PC-9 (cell line): Measurements from ENCODE around the gene OCA2.

Experiments used
- CTCF ChIP-seq: fragments of 200-600 bp; sonication (generic); conservative IDR thresholded peaks from 2 replicates; pipeline ENCODE4 v1.6.1; 2017; ENCODE audit warnings: mixed run types, antibody characterized with exemption, mild to moderate bottlenecking, moderate library complexity
- EZH2 ChIP-seq: fragments of 200-600 bp; sonication (generic); IDR thresholded peaks from 2 replicates; pipeline ENCODE4 v1.8.0; 2017; ENCODE audit warnings: antibody characterized with exemption, low read depth

- TF ChIP-seq CTCF (no peak), EZH2 (no peak)
Observed at GRCh38 chr15:27863000-27863399, 236.1 kb downstream of the OCA2 start.
